NCI-H748 treated with DMSO at 0.1 percent for 48 hours (cell line): ENCODE measurements around the gene RMI2.

Experiments
- DNase-seq: peaks from one replicate; lab custom pipeline; 2025; lab: John Stamatoyannopoulos, UW

Gene RMI2

GRCh38 chr16:11328172-11329070, 16.8 kb upstream of the RMI2 start:
- no peak for DNase-seq

- DNase-seq, result no peak
These were observed 16.2 kb upstream of the RMI2 start for GRCh38 chr16:11329071-11329491.

GRCh38 chr16:11329891-11330290, 15.4 kb upstream of the RMI2 start:
- no peak for DNase-seq

- no peak for DNase-seq
These were observed 14.6 kb upstream of the RMI2 start for GRCh38 chr16:11330526-11331237.

- DNase-seq, result no peak
These were observed 13.3 kb upstream of the RMI2 start for GRCh38 chr16:11331967-11332366.

GRCh38 chr16:11333010-11333409, 12.2 kb upstream of the RMI2 start:
- no peak for DNase-seq

GRCh38 chr16:11333702-11334101, 11.6 kb upstream of the RMI2 start:
- no peak for DNase-seq

- DNase-seq, result no peak
These were observed 10.3 kb upstream of the RMI2 start for GRCh38 chr16:11334831-11335404.

GRCh38 chr16:11339075-11339474, 6.2 kb upstream of the RMI2 start:
- no peak for DNase-seq

GRCh38 chr16:11340710-11341109, 4.5 kb upstream of the RMI2 start:
- DNase-seq, result no peak

GRCh38 chr16:11341371-11341770, 3.9 kb upstream of the RMI2 start:
- DNase-seq, result no peak

GRCh38 chr16:11342021-11342855, 3.0 kb upstream of the RMI2 start:
- no peak for DNase-seq

GRCh38 chr16:11346700-11347319, 1.6 kb downstream of the RMI2 start:
- DNase-seq, result no peak

- no peak for DNase-seq
These were observed 2.6 kb downstream of the RMI2 start for GRCh38 chr16:11347831-11348230.

- no peak for DNase-seq
These were observed 3.7 kb downstream of the RMI2 start for GRCh38 chr16:11348737-11349598.

GRCh38 chr16:11349599-11350276, 4.5 kb downstream of the RMI2 start:
- no peak for DNase-seq

- no peak for DNase-seq
These were observed 5.3 kb downstream of the RMI2 start for GRCh38 chr16:11350519-11350918.

GRCh38 chr16:11350921-11351335, 5.7 kb downstream of the RMI2 start:
- DNase-seq, result no peak

- no peak for DNase-seq
These were observed 7.9 kb downstream of the RMI2 start for GRCh38 chr16:11353158-11353557.

- DNase-seq, result no peak
These were observed 9.1 kb downstream of the RMI2 start for GRCh38 chr16:11354407-11354732.
